Stimulated activated CD4-positive, alpha-beta T cell treated with anti-CD3 and anti-CD28 coated beads, Interleukin-2, amount 100 ng/mL, for 24 hours (primary cell): ENCODE results near the gene GORASP1.

Experiments
- DNase-seq, 2 donors: peaks; one replicate each; pipeline ENCODE4 v3.0.0-alpha.2; 2020

GORASP1 gene

DNA sequence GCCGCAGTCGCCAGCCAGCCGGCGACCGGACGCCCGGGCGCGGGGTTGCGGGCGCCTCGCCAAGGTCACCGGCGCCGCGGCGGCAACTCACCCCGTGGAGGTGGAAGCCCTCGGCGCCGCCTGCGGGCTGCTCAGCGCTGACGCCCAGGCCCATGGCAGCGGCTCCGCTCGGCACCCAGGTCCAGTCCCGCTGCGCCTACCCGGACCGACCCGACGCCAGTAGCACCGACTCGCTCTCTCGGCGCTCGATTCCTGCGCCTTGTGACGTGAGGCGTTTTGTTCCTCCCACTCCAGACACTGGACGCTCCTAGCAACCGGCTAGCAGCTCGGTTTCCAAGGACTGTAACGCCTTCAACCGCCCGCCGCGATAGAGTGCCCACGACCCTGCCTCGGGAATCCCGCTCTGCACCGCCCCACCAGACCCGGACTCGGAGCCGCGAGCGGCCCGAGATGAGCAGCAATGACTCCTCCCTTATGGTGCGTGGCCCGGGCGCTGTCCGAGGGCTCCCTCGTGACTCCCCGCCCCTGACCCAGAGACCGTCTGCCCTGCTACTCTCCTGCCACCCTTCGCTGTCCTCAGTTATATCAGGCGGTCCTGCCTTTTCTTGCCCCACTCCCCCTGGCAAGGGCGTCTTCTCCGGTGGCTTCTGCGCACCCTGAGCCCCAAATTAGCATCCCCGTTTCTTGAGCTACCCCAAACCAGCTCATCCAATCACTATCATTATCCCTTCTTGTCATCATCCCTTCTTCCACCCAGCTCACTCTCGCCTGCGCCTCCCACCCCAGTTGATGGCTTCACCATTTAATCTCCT lies at the start of gene GORASP1, which contains the start of gene TTC21A:
Gene GORASP1 (minus strand): TSS at position 240 of the 812 bp plus-strand sequence. CDS start 86 bp downstream, at position 154.
Gene TTC21A (plus strand): TSS at position 293 of the 812 bp plus-strand sequence. CDS start 158 bp downstream, at position 451.
- DNase-seq, result peak; percentile 66 to 72

DNA sequence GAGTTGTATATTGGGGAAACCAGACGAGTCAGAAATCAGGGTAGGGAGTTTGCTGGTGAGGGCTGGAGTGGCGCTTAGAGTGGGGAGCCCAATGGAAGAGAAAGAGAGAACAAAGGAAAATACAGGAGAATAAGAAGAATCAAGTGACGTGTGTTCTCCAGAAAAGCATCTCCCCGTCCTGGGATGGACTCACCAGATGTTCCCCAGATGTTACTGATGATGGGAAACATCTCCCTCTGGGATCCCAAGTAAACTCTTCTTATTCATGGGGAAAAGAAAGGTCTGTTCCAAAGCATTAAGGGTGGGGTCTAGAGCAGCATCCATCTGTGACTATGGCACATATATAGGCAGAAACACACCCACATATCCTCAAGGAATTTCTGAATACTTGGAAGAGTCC lies 49.0 kb upstream of the GORASP1 start:
- DNase-seq, result no peak

DNA sequence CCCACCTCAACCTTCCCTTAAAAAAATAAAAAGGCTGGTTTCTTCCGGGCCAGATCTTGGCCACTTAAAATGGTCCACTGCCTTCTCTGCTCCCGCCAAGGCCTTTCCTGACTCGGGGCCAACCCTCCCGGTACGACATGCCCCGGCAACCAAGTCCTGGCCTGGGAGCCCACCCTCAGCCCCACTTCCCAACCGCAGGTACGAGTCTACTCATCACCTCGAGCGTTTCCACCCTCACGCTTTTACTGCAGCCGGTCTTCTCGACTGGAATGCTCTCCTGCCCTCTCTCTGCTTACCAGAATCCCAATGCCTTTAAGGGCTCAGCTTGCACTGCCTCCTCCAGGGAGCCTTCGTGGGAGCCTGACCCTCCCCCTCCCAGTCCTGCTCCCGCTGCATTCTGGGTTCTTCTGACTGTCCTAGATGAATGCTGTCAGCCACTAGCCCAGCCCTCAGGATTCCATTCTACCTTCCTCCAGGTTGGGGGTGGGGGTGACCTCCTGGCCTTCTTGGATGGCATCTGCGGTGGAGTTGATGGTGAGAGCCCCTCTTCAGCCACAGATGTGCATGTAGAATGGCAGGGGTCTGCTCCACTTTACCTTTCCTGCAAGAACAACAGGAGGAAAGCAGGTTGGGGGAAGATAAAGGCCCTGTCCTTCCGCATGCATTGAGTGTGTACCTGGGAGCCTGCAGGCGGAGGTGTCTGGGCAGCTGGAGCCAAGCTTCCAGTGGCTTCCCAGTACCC lies 47.0 kb upstream of the GORASP1 start:
- DNase-seq, result no peak

DNA sequence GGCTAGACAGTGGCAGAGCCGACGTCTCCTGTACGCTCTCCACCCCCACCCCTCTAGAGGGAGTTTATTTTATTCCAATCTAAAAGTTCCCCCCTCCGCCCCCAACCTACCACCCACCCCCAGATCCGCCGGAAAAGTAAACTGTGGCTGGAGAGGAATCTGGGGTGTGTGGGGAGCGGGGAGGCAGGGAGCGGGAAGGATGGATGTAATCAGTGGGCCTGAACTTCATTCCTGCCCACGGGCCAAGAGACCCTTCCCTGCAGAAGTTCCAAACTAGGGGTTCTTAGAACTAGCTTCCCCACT lies 46.5 kb upstream of the GORASP1 start:
- DNase-seq, result no peak

DNA sequence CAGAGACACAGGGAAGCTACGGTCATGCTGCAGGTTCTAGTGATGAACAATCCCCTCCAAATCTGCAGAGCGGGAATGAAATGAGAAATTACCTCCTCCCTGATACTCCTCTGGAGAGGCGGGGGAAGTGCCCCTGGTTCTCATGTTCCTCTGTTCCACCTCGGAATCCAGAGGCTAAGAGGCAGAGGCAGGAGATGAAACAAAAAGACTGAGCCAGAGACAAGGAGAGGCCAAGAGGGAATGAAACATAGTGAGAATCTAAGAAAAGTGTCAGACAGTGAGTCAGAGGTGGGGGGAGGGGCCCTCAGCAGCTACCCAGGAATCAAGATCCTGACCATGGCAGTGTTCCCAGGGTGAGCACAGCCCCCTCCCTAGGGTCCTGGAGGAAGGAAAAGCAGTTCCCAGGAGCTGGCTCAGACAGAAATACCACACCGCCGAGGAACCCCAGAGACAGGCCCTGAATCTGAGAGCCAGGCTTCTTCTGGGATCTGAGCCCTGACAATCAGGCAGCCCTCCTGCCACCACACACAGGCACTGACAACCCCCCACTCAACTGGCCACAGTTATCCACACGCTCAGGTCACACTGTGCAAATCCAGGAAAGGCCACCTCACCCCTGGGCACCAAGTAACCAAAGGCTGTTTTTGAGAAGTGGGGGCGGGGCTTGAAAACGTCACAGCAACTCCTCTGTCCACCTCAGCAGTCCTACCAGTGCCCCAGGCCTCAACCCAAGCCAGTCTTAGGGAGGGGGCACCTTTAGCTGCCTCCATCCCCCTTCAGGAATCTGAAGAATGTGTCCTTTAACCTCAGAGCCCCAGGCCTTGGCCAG lies 43.6 kb upstream of the GORASP1 start:
- DNase-seq, result peak; percentile 80 to 83

DNA sequence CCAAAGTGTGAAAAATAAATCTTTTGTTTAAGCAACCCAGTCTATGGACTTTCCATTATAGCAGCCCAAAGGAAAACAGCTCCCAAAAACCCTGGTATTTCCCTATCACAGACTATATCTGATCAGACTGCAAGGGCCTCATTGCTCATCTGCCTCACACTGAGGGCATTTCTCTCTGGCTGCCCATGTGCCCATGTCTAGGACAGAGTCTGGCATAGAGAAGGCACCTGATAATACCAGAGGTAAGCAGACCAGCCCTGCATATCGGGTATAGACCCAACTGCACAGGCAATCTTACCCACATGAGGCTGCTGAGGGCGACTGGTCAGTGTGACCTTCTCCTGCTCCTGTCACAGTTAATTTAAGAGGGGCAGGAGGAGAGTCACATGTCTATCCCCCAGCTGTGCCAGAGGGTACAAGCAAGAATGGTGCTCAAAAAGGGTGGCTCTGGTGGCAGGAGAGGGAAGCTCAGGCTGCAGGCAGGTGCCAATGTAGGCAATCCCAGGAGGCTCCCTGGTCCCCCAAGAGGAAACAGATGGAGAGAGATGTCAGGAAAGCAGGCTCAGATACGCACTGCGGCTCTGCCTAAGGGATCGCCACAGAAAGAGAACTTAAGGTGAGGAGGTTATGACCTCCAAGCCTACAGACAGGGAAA lies 42.8 kb upstream of the GORASP1 start:
- DNase-seq, result no peak

DNA sequence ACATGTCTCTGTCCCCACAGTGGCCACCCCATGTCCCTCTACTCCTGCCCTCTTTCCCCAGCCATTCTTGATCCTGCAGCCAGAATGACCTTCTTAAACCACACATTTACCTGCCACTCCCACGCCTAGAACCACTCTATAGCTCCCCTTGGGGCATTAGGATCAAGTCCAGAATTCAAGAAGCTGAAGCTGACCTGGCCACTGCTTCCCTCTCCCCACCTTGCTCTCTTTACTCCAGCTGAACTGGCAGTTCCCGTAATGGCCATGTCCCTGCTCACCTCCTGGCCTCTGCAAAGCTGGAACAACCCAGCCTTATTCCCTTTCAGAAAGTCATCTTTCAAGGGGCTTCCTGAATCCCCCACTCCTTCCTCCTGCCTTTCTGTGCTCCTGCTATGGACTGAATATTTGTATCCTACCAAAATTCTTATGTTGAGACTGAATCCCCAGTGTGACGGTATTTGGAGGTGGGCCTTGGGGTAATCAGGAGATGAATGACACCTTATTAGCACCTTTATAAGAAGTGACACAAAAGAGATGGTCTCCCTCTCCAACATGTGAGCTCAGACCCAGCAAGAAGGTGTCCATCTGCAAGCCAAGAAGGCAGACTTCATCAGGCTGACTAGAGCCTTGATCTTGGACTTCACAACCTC lies 42.2 kb upstream of the GORASP1 start:
- DNase-seq, result no peak

DNA sequence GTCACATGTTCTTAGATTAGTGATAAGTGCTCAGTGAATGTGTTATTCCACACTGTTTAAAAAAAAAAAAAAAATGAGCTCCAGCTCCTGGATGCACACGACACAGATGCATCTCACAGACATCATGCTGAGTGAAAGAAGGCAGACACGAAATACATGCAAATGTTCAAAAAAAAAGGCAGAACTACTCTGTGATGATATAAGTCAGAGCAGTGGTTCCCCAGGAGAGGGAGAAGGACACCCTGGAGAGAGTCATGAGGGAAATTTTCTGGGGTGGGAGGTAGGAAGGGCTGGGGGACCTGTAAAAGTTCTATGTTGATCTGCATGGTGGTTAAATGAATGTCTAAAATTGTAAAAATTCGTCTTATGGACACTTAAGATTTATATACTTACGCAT lies 41.6 kb upstream of the GORASP1 start:
- no peak for DNase-seq

DNA sequence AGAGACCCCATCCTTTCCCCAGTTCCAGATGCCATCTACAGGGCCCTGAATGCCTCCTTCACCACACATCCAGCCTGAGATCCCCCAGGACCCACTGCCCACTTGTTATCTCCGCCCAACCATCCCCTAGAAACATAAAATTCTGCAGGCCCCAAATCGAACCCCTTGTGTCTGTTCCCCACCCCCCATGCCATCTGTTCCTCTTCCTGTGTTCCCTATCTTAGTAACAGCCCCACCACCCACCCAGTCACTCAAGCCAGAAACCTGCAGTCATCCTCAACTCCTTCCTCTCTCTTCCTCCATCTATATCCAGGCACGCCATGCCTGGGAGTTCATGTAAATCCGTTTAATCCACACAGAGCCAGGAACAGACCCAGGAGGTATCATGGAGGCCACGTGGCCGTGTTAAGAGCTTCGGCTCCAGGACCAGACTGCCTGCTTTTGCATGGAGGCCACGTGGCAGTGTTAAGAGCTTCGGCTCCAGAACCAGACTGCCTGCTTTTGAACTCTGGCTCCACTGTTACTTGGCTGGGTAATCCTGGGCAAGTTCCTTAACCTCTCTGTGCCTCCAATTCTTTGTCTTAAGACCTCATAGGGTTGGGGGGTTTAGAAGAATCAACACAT lies 41.1 kb upstream of the GORASP1 start:
- DNase-seq, result no peak

DNA sequence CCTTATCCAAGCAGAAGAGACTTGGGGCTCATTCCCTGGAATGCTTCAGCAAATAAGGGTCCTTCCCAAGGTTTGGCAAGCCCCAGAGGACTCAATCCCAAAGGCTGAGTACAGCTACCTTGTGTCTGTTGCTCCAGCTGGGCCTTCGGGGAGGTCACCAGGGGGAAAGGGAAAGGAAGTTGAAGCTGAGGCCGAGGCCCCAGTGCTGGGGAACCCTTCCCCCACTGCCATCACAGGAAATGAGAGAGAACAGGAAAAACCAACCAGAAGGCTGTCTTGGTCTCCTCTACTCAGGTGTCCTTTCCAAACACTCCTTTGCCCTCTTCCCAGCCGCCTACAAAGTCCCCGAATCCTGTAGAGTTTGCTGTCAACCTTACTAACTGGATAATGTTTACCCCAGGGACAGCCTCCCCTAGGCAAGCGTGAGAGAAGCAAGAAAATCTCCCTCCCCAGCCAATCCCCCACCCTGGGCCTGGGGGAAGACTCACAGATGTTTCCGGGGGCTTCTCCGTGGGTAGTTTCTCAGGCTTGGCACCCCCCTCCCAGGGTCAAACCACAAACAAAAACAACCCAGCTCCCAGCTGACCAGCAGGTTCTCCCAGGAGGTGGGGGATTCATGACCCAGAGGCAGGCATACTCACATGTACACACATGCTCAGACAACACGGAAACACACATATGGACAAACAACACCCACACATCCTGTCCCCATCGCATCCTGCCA lies 40.4 kb upstream of the GORASP1 start:
- DNase-seq, result peak; percentile 35 to 45

DNA sequence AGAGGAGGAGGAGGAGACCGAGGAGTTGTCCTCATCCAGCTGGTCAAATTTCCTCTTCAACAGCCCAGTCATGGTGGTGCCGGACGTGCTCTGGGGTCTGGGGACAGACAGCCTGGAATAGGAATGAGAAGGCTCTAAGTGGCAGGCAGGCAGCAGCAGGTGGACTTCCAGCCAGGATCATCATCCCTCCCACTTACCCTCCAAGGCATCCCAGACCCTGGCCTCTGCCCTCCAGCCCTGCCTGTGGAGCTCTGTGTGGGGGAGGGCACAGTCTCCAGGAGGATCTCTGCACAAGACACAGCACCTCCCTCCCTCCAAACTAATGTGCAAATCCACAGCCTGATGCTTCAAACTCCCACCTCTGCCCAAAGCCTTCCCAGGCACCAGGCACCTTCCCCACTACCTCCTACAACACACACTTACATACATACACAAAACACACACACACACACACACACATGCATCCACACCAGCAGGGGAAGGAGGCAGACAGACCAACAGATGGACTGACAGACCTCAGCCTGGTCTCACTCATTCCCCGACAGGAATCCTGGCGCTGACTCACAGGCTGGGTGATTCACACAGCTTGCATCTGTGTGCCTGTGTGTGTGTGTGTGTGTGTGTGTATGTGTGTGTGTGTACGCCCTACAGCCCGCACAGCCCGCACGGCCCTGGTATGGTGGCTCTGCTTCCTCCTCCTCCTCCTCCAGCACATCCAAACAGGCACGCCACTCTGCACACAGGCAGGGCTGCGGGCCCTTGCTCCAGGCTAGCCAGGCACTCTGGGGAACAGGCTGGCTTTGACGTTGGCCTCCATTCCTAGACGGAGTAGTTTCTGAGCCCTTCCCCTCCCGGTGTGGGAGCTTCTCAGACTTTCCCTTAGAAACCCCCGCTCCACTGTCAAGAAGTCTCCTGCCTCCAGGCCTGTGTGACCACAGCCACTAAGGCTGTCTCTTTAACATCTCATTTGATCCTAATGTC lies 39.5 kb upstream of the GORASP1 start:
- peak; percentile 78 to 83 for DNase-seq

DNA sequence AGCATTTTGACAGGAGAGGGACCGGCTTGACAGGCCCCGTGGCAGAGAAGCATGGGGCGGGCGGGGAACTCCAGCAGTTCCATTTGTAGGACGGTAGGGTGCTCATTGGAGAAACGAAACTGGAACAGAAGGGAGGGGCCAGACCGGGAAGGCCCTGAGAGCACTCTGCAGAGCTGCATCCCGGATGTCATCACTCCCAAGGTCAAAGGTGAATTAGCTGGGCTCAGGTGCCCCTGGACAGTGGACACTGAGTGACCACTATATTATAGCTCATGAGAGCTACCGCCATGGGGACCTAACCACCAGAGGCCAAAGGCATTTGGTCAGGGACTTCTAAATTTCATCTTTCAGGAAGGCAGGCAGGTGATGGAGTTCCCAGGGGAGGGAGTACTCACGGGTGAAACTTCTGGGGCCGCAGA lies 38.7 kb upstream of the GORASP1 start:
- DNase-seq, result peak in 1 of 2 donors; percentile 12

DNA sequence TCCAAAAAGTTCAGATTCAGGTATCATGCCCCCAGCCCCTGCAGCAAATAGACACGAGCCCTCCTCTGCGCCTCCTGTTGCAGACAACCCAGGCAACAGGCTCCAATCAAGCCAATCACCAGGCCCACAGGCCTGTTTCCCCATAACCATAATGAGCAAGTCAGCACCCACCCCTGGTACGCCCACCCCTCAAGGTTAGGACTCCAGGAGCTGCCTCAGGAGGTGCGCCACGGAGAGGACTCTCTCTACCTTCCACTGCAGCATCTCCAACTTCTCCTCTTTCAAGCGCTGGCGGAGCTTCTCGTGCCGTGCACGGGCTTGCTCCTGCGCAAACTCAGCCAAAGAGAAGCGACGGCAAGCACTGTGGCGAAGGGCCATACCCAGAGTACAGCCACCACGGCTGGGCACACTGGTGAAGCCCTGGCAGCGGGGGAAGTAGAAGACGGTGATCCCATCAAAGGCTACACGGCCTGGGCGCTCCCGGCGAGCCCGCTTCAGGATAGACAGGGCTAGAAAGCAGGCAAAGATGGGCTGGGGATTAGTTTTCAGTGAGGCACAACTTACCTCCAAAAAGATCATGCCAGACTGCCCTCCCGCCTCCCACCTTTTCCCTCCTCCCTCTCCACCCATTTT lies 37.4 kb upstream of the GORASP1 start:
- DNase-seq, result peak in 1 of 2 donors; percentile 14

DNA sequence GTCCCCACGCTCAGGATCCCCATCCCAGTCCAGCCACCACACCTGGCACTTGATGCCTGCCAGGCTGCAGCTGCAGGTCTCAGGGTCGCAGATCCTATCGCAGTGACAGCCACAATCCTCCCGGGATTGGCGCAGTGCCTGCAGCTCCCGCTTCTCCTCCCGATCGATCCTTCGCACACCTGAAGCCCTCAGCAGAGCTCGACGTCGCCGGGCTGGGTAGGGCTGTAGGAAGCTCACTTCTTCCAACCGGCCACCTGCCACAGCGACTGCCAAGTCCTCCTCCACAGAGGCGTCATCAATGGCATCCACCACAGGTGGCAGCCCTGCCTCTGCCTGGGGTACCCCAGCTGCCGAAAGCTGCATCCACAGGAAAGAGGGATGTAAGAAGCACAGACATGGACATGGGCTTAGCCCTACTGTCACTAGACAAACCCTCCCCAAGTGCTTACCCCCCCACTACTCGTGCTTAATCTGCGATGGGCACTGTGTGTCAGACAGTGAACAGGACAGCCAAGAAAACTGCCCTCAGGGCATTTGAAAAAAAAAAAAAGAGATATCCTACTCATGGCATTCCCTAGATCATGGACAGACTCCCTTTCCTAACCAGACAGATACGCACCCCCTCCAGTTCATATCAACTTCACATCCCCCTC lies 36.8 kb upstream of the GORASP1 start:
- no peak for DNase-seq

DNA sequence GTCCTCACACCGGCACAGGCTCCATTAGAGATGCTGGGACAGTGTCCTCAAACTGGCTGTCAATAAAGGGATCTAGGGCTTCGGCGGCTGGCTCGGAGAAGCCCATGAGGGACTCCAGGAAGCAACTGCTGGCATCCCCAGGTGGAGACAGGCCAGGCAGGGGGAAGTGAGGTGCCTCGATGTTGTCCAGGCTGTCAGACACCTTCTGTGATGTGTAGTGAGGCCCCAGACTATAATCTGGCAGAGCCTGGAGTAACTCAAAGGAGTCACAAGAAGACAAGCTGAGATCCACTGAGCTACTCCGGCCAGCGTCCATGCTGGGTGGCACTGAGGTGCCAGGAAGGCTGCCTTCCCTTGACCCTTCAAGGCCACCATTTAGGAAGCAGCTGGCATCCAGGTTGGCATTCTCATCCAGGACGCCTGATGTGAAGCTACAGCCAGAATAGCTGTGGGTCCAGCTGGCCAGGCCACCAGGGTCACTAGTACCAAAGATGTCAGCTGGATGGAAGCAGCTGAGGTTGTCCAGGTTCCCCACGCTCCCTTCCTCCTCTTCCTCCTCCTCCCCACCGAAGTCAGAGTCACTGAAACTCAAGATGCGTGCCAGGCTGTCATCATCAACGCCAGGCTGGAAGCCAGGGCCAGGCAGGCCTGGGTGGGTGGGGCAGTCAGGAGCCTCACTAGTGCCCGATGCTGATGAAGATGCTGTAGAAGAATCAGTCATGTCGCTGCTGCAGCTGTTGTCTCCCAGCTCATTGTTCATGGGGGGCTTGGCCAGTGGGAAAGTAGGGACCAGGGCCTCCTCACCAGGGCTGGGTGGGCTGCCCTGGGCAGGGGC lies 35.8 kb upstream of the GORASP1 start:
- no peak for DNase-seq

DNA sequence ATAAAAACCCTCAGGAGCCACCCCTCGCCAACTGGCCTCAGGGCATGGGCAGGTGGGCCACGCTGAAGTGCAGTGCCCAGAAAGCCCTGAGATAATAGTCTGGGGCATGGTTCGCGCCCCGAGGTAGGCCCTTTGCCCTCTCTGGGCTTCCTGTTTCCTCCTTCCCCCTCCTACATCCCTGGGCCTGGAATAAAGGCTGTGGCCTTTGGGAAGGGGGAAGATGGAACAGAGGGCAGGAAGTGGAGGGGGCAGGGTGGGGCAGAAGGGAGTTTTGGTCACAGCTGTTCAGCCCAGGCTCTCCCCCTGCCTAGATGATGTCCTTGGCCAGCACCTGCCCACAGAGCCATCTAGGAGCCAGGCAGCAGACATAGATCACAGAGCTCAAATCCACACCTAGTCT lies 34.6 kb upstream of the GORASP1 start:
- no peak for DNase-seq

DNA sequence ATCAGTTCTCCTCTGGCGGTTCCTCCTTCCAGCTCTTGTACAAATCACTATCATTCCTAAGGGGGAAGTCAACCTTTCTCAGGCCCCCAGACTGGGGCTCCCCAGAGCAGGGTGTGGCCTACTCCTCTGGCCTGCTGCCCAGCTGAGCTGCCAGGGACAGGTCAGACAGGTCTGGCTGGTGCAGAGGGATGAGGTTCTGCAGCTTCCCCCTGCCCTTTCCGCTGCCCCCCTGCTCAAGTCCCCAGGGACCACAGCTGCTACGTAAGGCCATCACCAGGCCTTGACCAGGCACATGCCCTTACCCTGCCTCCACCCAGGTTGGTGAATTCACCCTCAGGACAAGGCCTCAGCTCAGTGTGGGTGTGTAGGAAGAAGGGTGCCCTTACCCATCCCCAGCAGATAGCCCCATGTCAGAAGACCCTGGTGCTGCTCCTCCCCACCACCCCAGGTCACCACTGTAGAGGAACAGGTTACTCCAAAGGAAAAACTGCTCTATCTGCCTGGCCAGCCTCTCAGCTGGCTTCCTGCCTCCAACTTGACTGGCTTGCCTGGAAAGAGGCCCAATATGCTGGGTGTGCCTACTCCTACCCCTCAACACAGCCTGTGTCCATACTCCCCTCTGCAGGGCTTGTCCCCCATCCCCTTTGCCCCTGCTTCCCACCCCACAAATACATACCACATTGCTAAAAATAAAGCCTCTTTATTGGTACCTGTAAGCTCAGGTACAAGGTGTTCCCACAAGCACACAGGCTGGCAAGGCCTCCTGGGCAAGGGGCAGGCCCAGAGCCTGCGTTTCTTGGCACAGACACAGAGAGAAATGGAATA lies 34.0 kb upstream of the GORASP1 start:
- DNase-seq, result no peak
